WTC11 (cell line): ENCODE measurements around the gene RBBP7. TPM values are rescaled to one million over a fixed set of nuclear protein-coding genes. Genes with fewer than 3 reads are reported as not detected.

Experiments used
- ATAC-seq: fragments of 200-7000 bp; cut with Tn5 transposase; 2 replicates; pipeline ENCODE4 v1.10.0; 2021; ENCODE audit warnings: mild to moderate bottlenecking, moderate library complexity
- CTCF ChIA-PET: fragments of 300-600 bp; sonication (Branson Sonifier 250); formaldehyde crosslinking; loops from one replicate; lab custom pipeline; 2021; ENCODE audit warnings: antibody characterized with exemption; lab: Charles Lee
- POLR2A ChIA-PET: fragments of 350-600 bp; sonication (Branson Sonifier 250); formaldehyde crosslinking; loops from one replicate; lab custom pipeline; 2021; ENCODE audit warnings: antibody characterized with exemption; lab: Charles Lee
- DNase-seq: peaks from one replicate; pipeline ENCODE4 v3.0.0; 2021; ENCODE audit warnings: low spot score
- H3K27ac Mint-ChIP-seq: 2 replicates; pipeline ENCODE4 v1.8.0; 2021; ENCODE audit warnings: mixed read lengths
- H3K27me3 Mint-ChIP-seq: 2 replicates; pipeline ENCODE4 v1.8.0; 2021; ENCODE audit warnings: low read depth, mild to moderate bottlenecking, moderate library complexity, mixed read lengths
- H3K36me3 Mint-ChIP-seq: 2 replicates; pipeline ENCODE4 v1.8.0; 2021; ENCODE audit warnings: mixed read lengths
- H3K4me1 Mint-ChIP-seq: 2 replicates; pipeline ENCODE4 v1.8.0; 2022; ENCODE audit warnings: mixed read lengths
- H3K4me3 Mint-ChIP-seq: 2 replicates; pipeline ENCODE4 v1.8.0; 2021; ENCODE audit warnings: mild to moderate bottlenecking, moderate library complexity, mixed read lengths
- H3K9me3 Mint-ChIP-seq: 2 replicates; pipeline ENCODE4 v1.8.0; 2021; ENCODE audit warnings: mixed read lengths
- ARID4B ChIP-seq: sonication (generic); formaldehyde crosslinking; IDR thresholded peaks from 2 replicates; pipeline ENCODE4 v1.8.0; 2023; ENCODE audit warnings: missing genetic modification reagents, mild to moderate bottlenecking, borderline replicate concordance
- ATF1 ChIP-seq: sonication (generic); formaldehyde crosslinking; IDR thresholded peaks from 2 replicates; pipeline ENCODE4 v1.8.1; 2023; ENCODE audit warnings: mild to moderate bottlenecking, moderate library complexity, missing genetic modification reagents
- ATF2 ChIP-seq: sonication (generic); formaldehyde crosslinking; IDR thresholded peaks from 2 replicates; pipeline ENCODE4 v1.8.1; 2022; ENCODE audit warnings: low read depth, missing genetic modification reagents, borderline replicate concordance
- HMGXB4 ChIP-seq: sonication (generic); formaldehyde crosslinking; IDR thresholded peaks from 2 replicates; pipeline ENCODE4 v1.8.1; 2023; ENCODE audit warnings: mild to moderate bottlenecking, moderate library complexity, missing genetic modification reagents
- IRF1 ChIP-seq: sonication (generic); formaldehyde crosslinking; IDR thresholded peaks from 2 replicates; pipeline ENCODE4 v1.8.0; 2023; ENCODE audit warnings: missing genetic modification reagents
- IRF2 ChIP-seq: sonication (generic); formaldehyde crosslinking; IDR thresholded peaks from 2 replicates; pipeline ENCODE4 v1.8.0; 2022; ENCODE audit warnings: low read depth, missing genetic modification reagents, borderline replicate concordance
- KAT7 ChIP-seq: sonication (generic); formaldehyde crosslinking; IDR thresholded peaks from 2 replicates; pipeline ENCODE4 v1.8.1; 2023; ENCODE audit warnings: missing genetic modification reagents, mild to moderate bottlenecking, borderline replicate concordance
- NFYB ChIP-seq: sonication (generic); formaldehyde crosslinking; conservative IDR thresholded peaks from 2 replicates; pipeline ENCODE4 v1.8.0; 2022; ENCODE audit warnings: low read depth, missing genetic modification reagents
- NR1H2 ChIP-seq: sonication (generic); formaldehyde crosslinking; IDR thresholded peaks from 2 replicates; pipeline ENCODE4 v1.9.0; 2021; ENCODE audit warnings: mild to moderate bottlenecking, moderate library complexity, missing genetic modification reagents
- RELA ChIP-seq: sonication (generic); formaldehyde crosslinking; IDR thresholded peaks from 2 replicates; pipeline ENCODE4 v1.8.1; 2022; ENCODE audit warnings: missing genetic modification reagents, mild to moderate bottlenecking, borderline replicate concordance
- TCF7 ChIP-seq: sonication (generic); formaldehyde crosslinking; IDR thresholded peaks from 2 replicates; pipeline ENCODE4 v1.8.0; 2022; ENCODE audit warnings: mild to moderate bottlenecking, low read depth, missing genetic modification reagents, moderate library complexity
- ZNF263 ChIP-seq: sonication (generic); formaldehyde crosslinking; IDR thresholded peaks from 2 replicates; pipeline ENCODE4 v1.8.1; 2022; ENCODE audit warnings: low read depth, mild to moderate bottlenecking, moderate library complexity, missing genetic modification reagents
- ZNF416 ChIP-seq: fragments of 250-450 bp; sonication (Bioruptor Pico); IDR thresholded peaks from 2 replicates; pipeline ENCODE4 v1.9.0; 2021; ENCODE audit warnings: mild to moderate bottlenecking, inconsistent platforms
- total RNA-seq: library from RNA; stranded (reverse); gene quantifications from 3 replicates; pipeline ENCODE4 v1.2.3, GENCODE V29; 2021
- TF ChIP-seq, protein P1 (sequence below): sonication (generic); formaldehyde crosslinking; conservative IDR thresholded peaks from 2 replicates; pipeline ENCODE4 v1.8.1; 2023; ENCODE audit warnings: mild to moderate bottlenecking, low read depth, missing genetic modification reagents, moderate library complexity
- TF ChIP-seq, protein P2 (sequence below): sonication (generic); formaldehyde crosslinking; IDR thresholded peaks from 2 replicates; pipeline ENCODE4 v1.8.0; 2022; ENCODE audit warnings: mild to moderate bottlenecking, missing genetic modification reagents
- TF ChIP-seq, protein P3 (sequence below): sonication (generic); formaldehyde crosslinking; IDR thresholded peaks from 2 replicates; pipeline ENCODE4 v1.8.0; 2022; ENCODE audit warnings: mild to moderate bottlenecking, missing genetic modification reagents

Gene RBBP7
- total RNA-seq, 1 experiment from 2014 or later = 120 TPM

- TF ChIP-seq, protein P1, sequence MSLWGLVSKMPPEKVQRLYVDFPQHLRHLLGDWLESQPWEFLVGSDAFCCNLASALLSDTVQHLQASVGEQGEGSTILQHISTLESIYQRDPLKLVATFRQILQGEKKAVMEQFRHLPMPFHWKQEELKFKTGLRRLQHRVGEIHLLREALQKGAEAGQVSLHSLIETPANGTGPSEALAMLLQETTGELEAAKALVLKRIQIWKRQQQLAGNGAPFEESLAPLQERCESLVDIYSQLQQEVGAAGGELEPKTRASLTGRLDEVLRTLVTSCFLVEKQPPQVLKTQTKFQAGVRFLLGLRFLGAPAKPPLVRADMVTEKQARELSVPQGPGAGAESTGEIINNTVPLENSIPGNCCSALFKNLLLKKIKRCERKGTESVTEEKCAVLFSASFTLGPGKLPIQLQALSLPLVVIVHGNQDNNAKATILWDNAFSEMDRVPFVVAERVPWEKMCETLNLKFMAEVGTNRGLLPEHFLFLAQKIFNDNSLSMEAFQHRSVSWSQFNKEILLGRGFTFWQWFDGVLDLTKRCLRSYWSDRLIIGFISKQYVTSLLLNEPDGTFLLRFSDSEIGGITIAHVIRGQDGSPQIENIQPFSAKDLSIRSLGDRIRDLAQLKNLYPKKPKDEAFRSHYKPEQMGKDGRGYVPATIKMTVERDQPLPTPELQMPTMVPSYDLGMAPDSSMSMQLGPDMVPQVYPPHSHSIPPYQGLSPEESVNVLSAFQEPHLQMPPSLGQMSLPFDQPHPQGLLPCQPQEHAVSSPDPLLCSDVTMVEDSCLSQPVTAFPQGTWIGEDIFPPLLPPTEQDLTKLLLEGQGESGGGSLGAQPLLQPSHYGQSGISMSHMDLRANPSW (CRISPR knock-in tag) = no peak
- no peak for TF ChIP-seq ZNF263 (CRISPR knock-in tag)
Observed at GRCh38 chrX:16918979-16919378, 48.8 kb upstream of the RBBP7 start (continued).

GRCh38 chrX:16917120-16917519, 47.0 kb upstream of the RBBP7 start:
- Mint-ChIP-seq H3K27ac (no peak overlapping the region), H3K36me3 (no peaks in the 10 kb centered on the region), H3K4me3 (no peak overlapping the region), H3K4me1 (peaks cover 10% of the 10 kb centered on the region), H3K27me3 (no peaks in the 10 kb centered on the region), H3K9me3 (no peaks in the 10 kb centered on the region)
- ChIA-PET CTCF (no interaction called here), POLR2A (no interaction called here)
- ATAC-seq = no peak
- no peak for DNase-seq
- TF ChIP-seq ARID4B (CRISPR knock-in tag) (no peak), NR1H2 (CRISPR knock-in tag) (no peak), IRF1 (CRISPR knock-in tag) (no peak), ZNF416 (CRISPR knock-in tag) (no peak), NFYB (CRISPR knock-in tag) (no peak), KAT7 (CRISPR knock-in tag) (no peak), HMGXB4 (CRISPR knock-in tag) (no peak), ATF2 (no peak), IRF2 (CRISPR knock-in tag) (no peak), RELA (CRISPR knock-in tag) (no peak), ATF1 (no peak), TCF7 (CRISPR knock-in tag) (no peak)
- TF ChIP-seq, protein P2, sequence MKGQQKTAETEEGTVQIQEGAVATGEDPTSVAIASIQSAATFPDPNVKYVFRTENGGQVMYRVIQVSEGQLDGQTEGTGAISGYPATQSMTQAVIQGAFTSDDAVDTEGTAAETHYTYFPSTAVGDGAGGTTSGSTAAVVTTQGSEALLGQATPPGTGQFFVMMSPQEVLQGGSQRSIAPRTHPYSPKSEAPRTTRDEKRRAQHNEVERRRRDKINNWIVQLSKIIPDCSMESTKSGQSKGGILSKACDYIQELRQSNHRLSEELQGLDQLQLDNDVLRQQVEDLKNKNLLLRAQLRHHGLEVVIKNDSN (CRISPR knock-in tag) = no peak
- TF ChIP-seq, protein P3, sequence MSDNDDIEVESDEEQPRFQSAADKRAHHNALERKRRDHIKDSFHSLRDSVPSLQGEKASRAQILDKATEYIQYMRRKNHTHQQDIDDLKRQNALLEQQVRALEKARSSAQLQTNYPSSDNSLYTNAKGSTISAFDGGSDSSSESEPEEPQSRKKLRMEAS (CRISPR knock-in tag) = no peak
